WI38 (cell line): ENCODE data around the gene EIF3L.

Experiments
- H3K4me3 ChIP-seq: 2 replicates; pipeline ENCODE4 v1.5.1; 2011; ENCODE audit warnings: low read depth, mild to moderate bottlenecking, control low read depth, low read length
- CTCF ChIP-seq: IDR thresholded peaks from 2 replicates; pipeline ENCODE4 v1.5.1; 2012; ENCODE audit warnings: low read depth, mild to moderate bottlenecking, control low read depth, low read length

Gene EIF3L

GRCh38 chr22:37870273-37870672 lies 21.1 kb downstream of the EIF3L start:
- H3K4me3 ChIP-seq = no peak overlapping the region
- no peak for TF ChIP-seq CTCF

- no peak for TF ChIP-seq CTCF
- H3K4me3 ChIP-seq = no peak overlapping the region
Observed at GRCh38 chr22:37880668-37881440, 31.6 kb downstream of the EIF3L start.

- TF ChIP-seq CTCF = no peak
- H3K4me3 ChIP-seq = no peak overlapping the region
Observed at GRCh38 chr22:37884420-37884819, 35.2 kb downstream of the EIF3L start.

GRCh38 chr22:37887584-37888378 lies 38.6 kb downstream of the EIF3L start:
- no peak overlapping the region for H3K4me3 ChIP-seq
- TF ChIP-seq CTCF = peak; percentile 70

GRCh38 chr22:37891926-37892325 lies 42.7 kb downstream of the EIF3L start:
- no peak for TF ChIP-seq CTCF
- H3K4me3 ChIP-seq = no peak overlapping the region

- no peak overlapping the region for H3K4me3 ChIP-seq
- TF ChIP-seq CTCF = no peak
Observed at GRCh38 chr22:37892566-37893335, 43.5 kb downstream of the EIF3L start.
